Measurements from ENCODE around the gene PWWP2B.

- TF ChIP-seq CTCF (conservative IDR thresholded peaks at IDR 0.05; ENCODE audit: low read length), result no peak
- no peak for TF ChIP-seq EZH2phosphoT487 (IDR thresholded peaks at IDR 0.05; ENCODE audit: borderline replicate concordance)
Measured at GRCh38 chr10:132347211-132347930, 49.6 kb upstream of the PWWP2B start.

Measured in Loucy (cell line).